Neural crest cell (in vitro differentiated cells): Measurements from ENCODE around the gene NELL1. TPM values are rescaled to one million over a fixed set of nuclear protein-coding genes. Genes with fewer than 3 reads are reported as not detected.

Source experiments
- DNase-seq: peaks from one replicate; pipeline ENCODE4 v3.0.0; 2021; ENCODE audit warnings: low read depth, mixed read lengths, low spot score
- H3K27ac Mint-ChIP-seq: one replicate; pipeline ENCODE4 v1.8.0; 2021; ENCODE audit warnings: mild to moderate bottlenecking, mixed read lengths; ENCODE audit not compliant: unreplicated experiment
- H3K27me3 Mint-ChIP-seq: 2 replicates; pipeline ENCODE4 v1.8.0; 2021; ENCODE audit warnings: low read depth, mild to moderate bottlenecking, mixed read lengths
- H3K36me3 Mint-ChIP-seq: 2 replicates; pipeline ENCODE4 v1.8.0; 2021; ENCODE audit warnings: low read depth, mild to moderate bottlenecking, mixed read lengths
- H3K4me1 Mint-ChIP-seq: 2 replicates; pipeline ENCODE4 v1.8.0; 2021; ENCODE audit warnings: mixed read lengths
- H3K4me3 Mint-ChIP-seq: one replicate; pipeline ENCODE4 v1.8.0; 2021; ENCODE audit warnings: mild to moderate bottlenecking, mixed read lengths
- H3K9me3 Mint-ChIP-seq: 2 replicates; pipeline ENCODE4 v1.8.0; 2021; ENCODE audit warnings: mixed read lengths
- total RNA-seq: library from RNA; stranded (reverse); gene quantifications from 2 replicates; pipeline ENCODE4 v1.2.1, GENCODE V29; 2021
- TF ChIP-seq, protein P1 (sequence below): fragments of 200-600 bp; sonication (generic); conservative IDR thresholded peaks from 2 replicates; pipeline ENCODE4 v1.5.0; 2021; ENCODE audit warnings: antibody characterized with exemption, mild to moderate bottlenecking

Gene NELL1
- total RNA-seq, 1 donor from 2014 or later, result 0.51 TPM

DNA sequence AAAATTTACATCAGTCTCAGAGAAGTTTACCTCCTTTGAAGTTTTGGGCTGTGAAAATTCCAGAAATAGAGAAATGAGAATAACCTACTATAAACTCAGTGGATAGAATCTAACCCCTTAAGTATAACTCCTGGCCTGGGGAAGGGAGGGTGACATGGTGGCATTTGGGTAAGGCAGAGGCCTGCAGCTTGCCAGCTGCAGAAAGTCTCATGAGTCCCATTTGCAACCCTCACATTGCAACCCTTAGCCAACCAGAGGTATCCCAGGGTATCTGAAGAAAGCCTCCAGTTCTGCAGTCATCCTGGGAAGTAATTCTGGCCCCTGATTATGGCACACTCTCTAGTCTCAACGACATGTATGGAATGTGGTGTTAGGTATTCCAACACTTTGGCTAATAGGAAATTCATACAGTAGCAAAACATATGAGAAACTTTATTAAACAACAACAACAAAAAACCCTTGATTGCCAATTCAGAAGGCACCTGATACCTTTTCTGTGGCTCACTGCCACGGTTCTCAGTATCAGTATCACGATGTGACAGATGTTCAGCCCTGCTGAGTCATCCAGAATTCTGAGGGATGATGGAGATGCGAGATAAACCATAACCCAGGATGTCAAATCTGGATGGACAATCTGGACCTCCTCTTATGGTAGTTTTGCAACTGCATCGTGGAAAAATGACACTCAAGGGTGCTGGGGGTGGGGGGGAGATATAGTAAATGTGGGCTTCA lies 743.4 kb downstream of the NELL1 start:
- Mint-ChIP-seq H3K9me3 (no peaks in the 10 kb centered on the region), H3K27ac (no peak overlapping the region), H3K27me3 (peaks cover 4% of the 10 kb centered on the region), H3K4me1 (no peaks in the 10 kb centered on the region), H3K4me3 (no peak overlapping the region), H3K36me3 (no peaks in the 10 kb centered on the region)
- TF ChIP-seq, protein P1, sequence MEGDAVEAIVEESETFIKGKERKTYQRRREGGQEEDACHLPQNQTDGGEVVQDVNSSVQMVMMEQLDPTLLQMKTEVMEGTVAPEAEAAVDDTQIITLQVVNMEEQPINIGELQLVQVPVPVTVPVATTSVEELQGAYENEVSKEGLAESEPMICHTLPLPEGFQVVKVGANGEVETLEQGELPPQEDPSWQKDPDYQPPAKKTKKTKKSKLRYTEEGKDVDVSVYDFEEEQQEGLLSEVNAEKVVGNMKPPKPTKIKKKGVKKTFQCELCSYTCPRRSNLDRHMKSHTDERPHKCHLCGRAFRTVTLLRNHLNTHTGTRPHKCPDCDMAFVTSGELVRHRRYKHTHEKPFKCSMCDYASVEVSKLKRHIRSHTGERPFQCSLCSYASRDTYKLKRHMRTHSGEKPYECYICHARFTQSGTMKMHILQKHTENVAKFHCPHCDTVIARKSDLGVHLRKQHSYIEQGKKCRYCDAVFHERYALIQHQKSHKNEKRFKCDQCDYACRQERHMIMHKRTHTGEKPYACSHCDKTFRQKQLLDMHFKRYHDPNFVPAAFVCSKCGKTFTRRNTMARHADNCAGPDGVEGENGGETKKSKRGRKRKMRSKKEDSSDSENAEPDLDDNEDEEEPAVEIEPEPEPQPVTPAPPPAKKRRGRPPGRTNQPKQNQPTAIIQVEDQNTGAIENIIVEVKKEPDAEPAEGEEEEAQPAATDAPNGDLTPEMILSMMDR, result no peak
- DNase-seq, result no peak

DNA sequence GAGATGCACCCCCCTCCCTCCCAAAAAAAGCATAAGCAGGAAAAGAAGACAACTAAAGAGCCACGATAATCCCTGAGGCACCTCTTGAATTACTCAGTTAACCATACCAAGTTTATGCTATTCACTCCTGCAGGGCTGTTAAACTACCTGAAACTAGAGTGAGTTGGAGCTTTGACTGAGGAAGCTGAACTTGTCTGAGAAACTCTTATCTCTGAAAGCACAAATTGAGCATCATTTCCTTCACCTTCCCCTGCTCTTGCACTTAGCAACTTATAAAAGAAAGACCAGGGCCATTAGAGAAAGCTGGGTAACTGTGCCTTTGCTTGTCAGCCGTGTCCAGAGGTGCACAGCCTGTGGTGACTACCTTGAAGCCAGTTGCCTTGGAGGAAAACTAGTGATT lies 745.6 kb downstream of the NELL1 start:
- Mint-ChIP-seq H3K27me3 (peaks cover 4% of the 10 kb centered on the region), H3K4me3 (no peak overlapping the region), H3K36me3 (no peaks in the 10 kb centered on the region), H3K9me3 (no peaks in the 10 kb centered on the region), H3K27ac (no peak overlapping the region), H3K4me1 (no peaks in the 10 kb centered on the region)
- TF ChIP-seq, protein P1, result no peak
- no peak for DNase-seq

DNA sequence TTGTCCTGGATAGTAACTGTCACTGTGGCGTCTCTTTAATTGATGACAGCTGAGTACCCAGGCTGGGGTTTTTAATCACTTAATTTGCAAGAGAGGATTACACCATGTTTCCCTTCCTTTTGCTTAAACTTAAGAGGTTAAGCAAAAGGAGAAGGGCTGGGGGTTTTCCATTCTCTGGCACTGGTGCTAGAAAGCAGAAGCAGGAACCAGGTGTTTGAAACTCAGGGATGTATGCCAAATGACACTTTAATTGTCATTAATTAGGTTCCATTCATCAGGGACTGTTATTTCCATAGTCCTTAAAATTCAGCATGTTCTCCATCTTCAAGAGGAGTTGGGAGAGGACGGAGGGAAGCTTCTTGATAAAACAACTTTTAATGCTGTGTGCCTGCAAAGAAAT lies 746.2 kb downstream of the NELL1 start:
- Mint-ChIP-seq H3K4me1 (no peaks in the 10 kb centered on the region), H3K36me3 (no peaks in the 10 kb centered on the region), H3K9me3 (no peaks in the 10 kb centered on the region), H3K27ac (no peak overlapping the region), H3K4me3 (no peak overlapping the region), H3K27me3 (peaks cover 4% of the 10 kb centered on the region)
- TF ChIP-seq, protein P1, result no peak
- DNase-seq, result no peak

DNA sequence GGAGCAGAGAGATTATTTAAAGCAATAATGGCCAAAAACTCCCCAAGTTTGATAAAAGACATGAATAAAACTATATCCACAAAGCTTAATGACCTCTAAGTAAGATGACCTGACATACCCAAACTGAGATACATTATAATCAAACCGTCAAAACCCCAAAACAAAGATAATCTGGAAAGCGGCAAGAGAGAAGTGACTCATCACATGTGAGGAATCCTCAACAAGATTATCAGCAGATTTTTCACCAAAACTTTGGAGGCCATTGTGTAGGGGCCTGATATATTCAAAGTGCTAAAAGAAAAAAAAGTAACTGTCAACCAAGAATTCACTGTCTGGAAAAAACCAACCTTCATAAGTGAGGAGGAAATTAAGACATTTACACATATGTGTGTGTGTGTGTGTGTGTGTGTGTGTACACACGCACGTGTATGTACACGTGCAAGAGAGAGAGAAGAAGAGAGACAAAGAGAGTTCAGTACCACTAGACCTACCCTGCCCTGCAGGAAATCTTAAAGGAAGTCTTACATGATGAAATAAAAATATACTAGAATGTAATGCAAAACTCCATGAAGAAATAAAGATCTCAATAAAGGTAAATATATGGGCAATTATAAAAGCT lies 752.4 kb downstream of the NELL1 start:
- no peaks in the 10 kb centered on the region for H3K4me1 Mint-ChIP-seq
- H3K9me3 Mint-ChIP-seq, result no peaks in the 10 kb centered on the region
- H3K27me3 Mint-ChIP-seq, result no peaks in the 10 kb centered on the region
- TF ChIP-seq, protein P1, result no peak
- no peak for DNase-seq
- H3K4me3 Mint-ChIP-seq, result no peak overlapping the region
- H3K36me3 Mint-ChIP-seq, result no peaks in the 10 kb centered on the region
- no peak overlapping the region for H3K27ac Mint-ChIP-seq

DNA sequence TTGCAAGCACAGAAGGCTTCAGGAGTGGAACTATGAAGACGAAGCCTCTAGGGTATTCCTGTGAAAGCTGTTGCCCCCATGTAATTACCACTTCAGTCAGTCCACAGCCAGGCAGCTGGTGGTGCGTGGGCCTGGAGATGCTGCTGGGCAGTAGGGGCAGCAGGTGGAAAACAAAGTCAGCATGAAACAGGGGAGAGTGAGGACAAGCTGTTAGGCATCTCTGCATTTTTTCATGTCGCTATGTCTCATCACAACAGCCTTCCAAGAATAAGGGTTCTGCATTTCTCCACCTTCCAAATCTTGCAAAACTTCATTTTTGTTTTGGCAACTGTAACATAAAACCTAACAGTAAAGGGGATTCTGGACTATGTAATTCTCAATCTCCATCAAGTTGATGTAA lies 757.5 kb downstream of the NELL1 start:
- Mint-ChIP-seq H3K4me3 (no peak overlapping the region), H3K9me3 (no peaks in the 10 kb centered on the region), H3K4me1 (no peaks in the 10 kb centered on the region), H3K36me3 (no peaks in the 10 kb centered on the region), H3K27ac (no peak overlapping the region), H3K27me3 (no peaks in the 10 kb centered on the region)
- TF ChIP-seq, protein P1, result no peak
- DNase-seq, result no peak
